HL-60 (cell line): ENCODE measurements around the gene RFTN1.

ENCODE experiments used
- CTCF ChIP-seq: IDR thresholded peaks from one replicate; pipeline ENCODE4 v1.5.1; 2011; ENCODE audit warnings: low read length, control low read depth, inconsistent platforms; ENCODE audit not compliant: insufficient read depth
- GABPA ChIP-seq: IDR thresholded peaks from 2 replicates; pipeline ENCODE4 v1.6.1; 2012; ENCODE audit warnings: low read depth
- POLR2AphosphoS5 ChIP-seq: IDR thresholded peaks from 2 replicates; pipeline ENCODE4 v1.6.1; 2012; ENCODE audit warnings: low read depth

DNA sequence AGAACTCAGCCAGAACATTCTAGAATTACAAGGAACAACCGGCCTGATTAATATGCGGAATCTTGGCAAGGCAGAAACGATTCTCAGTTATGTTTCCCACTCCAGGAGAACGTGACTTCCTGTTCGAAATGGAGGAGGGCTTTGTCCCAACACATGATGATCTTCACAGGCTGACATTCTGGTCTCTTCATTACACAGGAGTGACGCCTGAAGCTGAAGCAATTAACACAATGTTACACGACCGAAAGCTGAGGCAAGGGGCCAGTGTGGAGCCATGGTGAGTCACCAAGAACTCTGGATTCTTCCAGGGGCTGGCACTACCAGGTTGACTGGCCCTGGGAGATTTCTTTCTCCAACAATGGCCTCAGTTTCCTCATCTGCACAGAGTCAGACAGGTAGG lies 40.9 kb downstream of the RFTN1 start:
- TF ChIP-seq CTCF = no peak
- no peak for TF ChIP-seq POLR2AphosphoS5
- TF ChIP-seq GABPA = no peak
